SK-N-SH treated with all-trans-retinoic acid at 6 μM for 48 hours (cell line): ENCODE results near the gene SNAPC4.

Experiments used
- ATAC-seq: fragments of 200-7000 bp; cut with Tn5 transposase; 3 replicates; pipeline ENCODE4 v1.9.1; 2020; ENCODE audit warnings: mild to moderate bottlenecking, moderate library complexity
- ARNTL ChIP-seq: fragments of 450-650 bp; formaldehyde crosslinking; IDR thresholded peaks from 2 replicates; pipeline ENCODE4 v1.5.0; 2020; ENCODE audit warnings: low read depth, mild to moderate bottlenecking, moderate library complexity, borderline replicate concordance
- CREB5 ChIP-seq: fragments of 250-450 bp; sonication (Bioruptor Pico); IDR thresholded peaks from 2 replicates; pipeline ENCODE4 v1.5.1; 2020; ENCODE audit warnings: low read depth, mild to moderate bottlenecking, moderate library complexity
- CSDC2 ChIP-seq: fragments of 250-450 bp; sonication (Bioruptor Pico); IDR thresholded peaks from 2 replicates; pipeline ENCODE4 v1.5.0; 2020; ENCODE audit warnings: mild to moderate bottlenecking, moderate library complexity
- CSRNP3 ChIP-seq: fragments of 250-450 bp; sonication (Bioruptor Pico); IDR thresholded peaks from 2 replicates; pipeline ENCODE4 v1.5.1; 2021; ENCODE audit warnings: mild to moderate bottlenecking, moderate library complexity
- ESRRG ChIP-seq: fragments of 250-450 bp; sonication (Bioruptor Pico); IDR thresholded peaks from 2 replicates; pipeline ENCODE4 v1.6.1; 2021; ENCODE audit warnings: mild to moderate bottlenecking
- GLIS3 ChIP-seq: fragments of 250-450 bp; sonication (Bioruptor Pico); IDR thresholded peaks from 2 replicates; pipeline ENCODE4 v1.5.0; 2020; ENCODE audit warnings: mild to moderate bottlenecking, moderate library complexity
- ISL1 ChIP-seq: fragments of 250-450 bp; sonication (Bioruptor Pico); IDR thresholded peaks from 2 replicates; pipeline ENCODE4 v2.1.2; 2022; ENCODE audit warnings: mild to moderate bottlenecking, moderate library complexity
- OSR1 ChIP-seq: fragments of 250-450 bp; sonication (Bioruptor Pico); IDR thresholded peaks from 2 replicates; pipeline ENCODE4 v1.8.0; 2022; ENCODE audit warnings: moderate library complexity, mild to moderate bottlenecking, inconsistent platforms
- PATZ1 ChIP-seq: fragments of 250-450 bp; sonication (Bioruptor Pico); IDR thresholded peaks from 2 replicates; pipeline ENCODE4 v1.8.0; 2020; ENCODE audit warnings: mild to moderate bottlenecking, moderate library complexity, borderline replicate concordance
- PPARA ChIP-seq: fragments of 250-450 bp; sonication (Bioruptor Pico); IDR thresholded peaks from 2 replicates; pipeline ENCODE4 v1.5.0; 2020; ENCODE audit warnings: mild to moderate bottlenecking, borderline replicate concordance
- RARB ChIP-seq: fragments of 250-450 bp; sonication (Bioruptor Pico); IDR thresholded peaks from 2 replicates; pipeline ENCODE4 v1.8.0; 2021; ENCODE audit warnings: mild to moderate bottlenecking, moderate library complexity
- SNAI2 ChIP-seq: fragments of 250-450 bp; sonication (Bioruptor Pico); IDR thresholded peaks from 2 replicates; pipeline ENCODE4 v1.5.0; 2020; ENCODE audit warnings: mild to moderate bottlenecking, moderate library complexity
- TCF4 ChIP-seq: fragments of 250-450 bp; sonication (Bioruptor Pico); IDR thresholded peaks from 2 replicates; pipeline ENCODE4 v1.8.0; 2021; ENCODE audit warnings: mild to moderate bottlenecking, moderate library complexity, borderline replicate concordance
- TOX ChIP-seq: fragments of 250-450 bp; sonication (Bioruptor Pico); IDR thresholded peaks from 2 replicates; pipeline ENCODE4 v1.8.0; 2021; ENCODE audit warnings: mild to moderate bottlenecking, moderate library complexity, borderline replicate concordance
- TSHZ2 ChIP-seq: fragments of 250-450 bp; sonication (Bioruptor Pico); IDR thresholded peaks from 2 replicates; pipeline ENCODE4 v1.5.0; 2020; ENCODE audit warnings: mild to moderate bottlenecking, moderate library complexity
- ZC3H10 ChIP-seq: fragments of 250-450 bp; sonication (Bioruptor Pico); IDR thresholded peaks from 2 replicates; pipeline ENCODE4 v1.5.1; 2021; ENCODE audit warnings: mild to moderate bottlenecking, moderate library complexity
- ZFP3 ChIP-seq: fragments of 250-450 bp; sonication (Bioruptor Pico); IDR thresholded peaks from 2 replicates; pipeline ENCODE4 v1.5.0; 2020; ENCODE audit warnings: mild to moderate bottlenecking, moderate library complexity
- ZFP30 ChIP-seq: fragments of 450-650 bp; formaldehyde crosslinking; IDR thresholded peaks from 2 replicates; pipeline ENCODE4 v1.5.0; 2022; ENCODE audit warnings: mild to moderate bottlenecking, moderate library complexity
- ZNF565 ChIP-seq: fragments of 450-650 bp; formaldehyde crosslinking; conservative IDR thresholded peaks from 2 replicates; pipeline ENCODE4 v1.5.0; 2020; ENCODE audit warnings: low read depth, mild to moderate bottlenecking, moderate library complexity
- ZNF70 ChIP-seq: fragments of 450-650 bp; formaldehyde crosslinking; IDR thresholded peaks from 2 replicates; pipeline ENCODE4 v1.5.0; 2020; ENCODE audit warnings: mild to moderate bottlenecking, moderate library complexity
- ZNF8 ChIP-seq: fragments of 450-650 bp; formaldehyde crosslinking; IDR thresholded peaks from 2 replicates; pipeline ENCODE4 v1.5.0; 2020; ENCODE audit warnings: mild to moderate bottlenecking, moderate library complexity

SNAPC4 gene

GRCh38 chr9:136397643-136398042 is 2.3 kb downstream of the SNAPC4 start (continued):
- no peak for TF ChIP-seq CREB5 (CRISPR knock-in tag)
- TF ChIP-seq ESRRG (CRISPR knock-in tag) = no peak
- TF ChIP-seq, all 23 proteins: peak for 0

GRCh38 chr9:136396219-136396515 is 3.8 kb downstream of the SNAPC4 start:
- TF ChIP-seq ZFP30 (no peak), GLIS3 (no peak), ESRRG (CRISPR knock-in tag) (no peak), ZFP3 (CRISPR knock-in tag) (no peak), CREB5 (CRISPR knock-in tag) (no peak), PPARA (CRISPR knock-in tag) (no peak), TOX (CRISPR knock-in tag) (no peak), ZNF70 (no peak), OSR1 (CRISPR knock-in tag) (no peak), SNAI2 (CRISPR knock-in tag) (no peak), ARNTL (no peak), ISL1 (CRISPR knock-in tag) (no peak), TSHZ2 (CRISPR knock-in tag) (no peak), ZC3H10 (CRISPR knock-in tag) (no peak), PATZ1 (CRISPR knock-in tag) (no peak), TCF4 (CRISPR knock-in tag) (no peak), CSRNP3 (CRISPR knock-in tag) (no peak), ZNF565 (CRISPR knock-in tag) (no peak)
- ATAC-seq = no peak

GRCh38 chr9:136395345-136396218 is 4.4 kb downstream of the SNAPC4 start:
- ATAC-seq = no peak
- TF ChIP-seq ZFP30 (no peak), GLIS3 (no peak), CSDC2 (CRISPR knock-in tag) (no peak), CSRNP3 (CRISPR knock-in tag) (no peak), ZNF8 (CRISPR knock-in tag) (no peak), PATZ1 (CRISPR knock-in tag) (no peak), TCF4 (CRISPR knock-in tag) (no peak), OSR1 (CRISPR knock-in tag) (no peak), RARB (CRISPR knock-in tag) (no peak), TOX (CRISPR knock-in tag) (no peak), TSHZ2 (CRISPR knock-in tag) (no peak), ZNF565 (CRISPR knock-in tag) (no peak), ZFP3 (CRISPR knock-in tag) (no peak), SNAI2 (CRISPR knock-in tag) (no peak), ZNF70 (no peak)
